A673 (cell line): ENCODE results near the gene GRIN2C.

Source experiments
- EZH2 ChIP-seq: fragments of 200-600 bp; sonication (generic); IDR thresholded peaks from 2 replicates; pipeline ENCODE4 v1.6.1; 2017; ENCODE audit warnings: borderline replicate concordance, low read depth, mild to moderate bottlenecking, mixed read lengths, antibody characterized with exemption, low read length; ENCODE audit not compliant: poor library complexity, severe bottlenecking
- TF ChIP-seq, protein P1 (sequence below): fragments of 300-800, 200-600 bp; sonication (generic); conservative IDR thresholded peaks from 2 replicates; pipeline ENCODE4 v1.5.1; 2017; ENCODE audit warnings: low read depth, mild to moderate bottlenecking, antibody characterized with exemption, low read length, moderate library complexity, mixed read lengths

DNA sequence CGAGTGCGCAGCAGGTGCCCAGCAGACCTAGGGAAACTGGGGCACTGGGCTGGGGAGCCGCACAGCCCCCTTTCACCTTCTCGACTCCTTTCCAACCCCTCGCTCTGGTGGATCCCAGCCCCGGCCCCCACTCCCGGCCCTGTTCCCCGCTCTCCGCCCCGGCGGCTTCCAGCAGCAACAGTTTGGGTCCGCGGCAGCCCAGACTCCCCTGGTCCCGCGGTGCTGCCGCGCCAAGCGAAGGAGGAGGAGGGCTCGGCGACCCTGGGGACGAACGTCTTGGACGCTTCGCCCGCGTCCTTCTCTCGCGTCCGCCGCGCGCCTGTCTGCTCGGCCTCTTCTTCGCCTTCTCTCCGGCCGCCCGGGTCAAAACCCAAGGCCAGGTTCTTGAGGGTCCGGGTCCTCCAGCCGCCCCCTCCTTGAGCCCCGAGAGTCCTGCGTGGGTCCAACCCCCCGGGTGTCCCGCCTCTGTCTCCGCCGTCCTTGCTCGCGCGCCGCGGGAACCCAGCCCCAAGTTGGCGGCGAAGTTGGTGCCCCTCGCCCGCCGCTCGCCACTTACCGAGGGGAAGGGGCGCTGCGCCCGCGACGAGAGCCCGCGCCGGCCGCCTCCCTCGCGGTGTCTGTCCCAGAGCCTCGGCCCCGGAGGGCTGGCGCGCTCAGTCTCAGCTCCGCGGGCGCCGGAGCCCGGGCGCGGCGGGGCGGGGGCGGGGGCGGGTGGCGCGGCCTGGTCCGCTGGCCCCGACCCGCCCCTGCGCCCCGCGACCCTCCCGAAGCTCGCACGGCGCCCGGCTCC is 1.4 kb upstream of the GRIN2C start:
- TF ChIP-seq, protein P1, sequence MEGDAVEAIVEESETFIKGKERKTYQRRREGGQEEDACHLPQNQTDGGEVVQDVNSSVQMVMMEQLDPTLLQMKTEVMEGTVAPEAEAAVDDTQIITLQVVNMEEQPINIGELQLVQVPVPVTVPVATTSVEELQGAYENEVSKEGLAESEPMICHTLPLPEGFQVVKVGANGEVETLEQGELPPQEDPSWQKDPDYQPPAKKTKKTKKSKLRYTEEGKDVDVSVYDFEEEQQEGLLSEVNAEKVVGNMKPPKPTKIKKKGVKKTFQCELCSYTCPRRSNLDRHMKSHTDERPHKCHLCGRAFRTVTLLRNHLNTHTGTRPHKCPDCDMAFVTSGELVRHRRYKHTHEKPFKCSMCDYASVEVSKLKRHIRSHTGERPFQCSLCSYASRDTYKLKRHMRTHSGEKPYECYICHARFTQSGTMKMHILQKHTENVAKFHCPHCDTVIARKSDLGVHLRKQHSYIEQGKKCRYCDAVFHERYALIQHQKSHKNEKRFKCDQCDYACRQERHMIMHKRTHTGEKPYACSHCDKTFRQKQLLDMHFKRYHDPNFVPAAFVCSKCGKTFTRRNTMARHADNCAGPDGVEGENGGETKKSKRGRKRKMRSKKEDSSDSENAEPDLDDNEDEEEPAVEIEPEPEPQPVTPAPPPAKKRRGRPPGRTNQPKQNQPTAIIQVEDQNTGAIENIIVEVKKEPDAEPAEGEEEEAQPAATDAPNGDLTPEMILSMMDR: no peak
- peak; percentile 71 for TF ChIP-seq EZH2
